Measurements from ENCODE around the gene MAF.

The MAF gene

DNA sequence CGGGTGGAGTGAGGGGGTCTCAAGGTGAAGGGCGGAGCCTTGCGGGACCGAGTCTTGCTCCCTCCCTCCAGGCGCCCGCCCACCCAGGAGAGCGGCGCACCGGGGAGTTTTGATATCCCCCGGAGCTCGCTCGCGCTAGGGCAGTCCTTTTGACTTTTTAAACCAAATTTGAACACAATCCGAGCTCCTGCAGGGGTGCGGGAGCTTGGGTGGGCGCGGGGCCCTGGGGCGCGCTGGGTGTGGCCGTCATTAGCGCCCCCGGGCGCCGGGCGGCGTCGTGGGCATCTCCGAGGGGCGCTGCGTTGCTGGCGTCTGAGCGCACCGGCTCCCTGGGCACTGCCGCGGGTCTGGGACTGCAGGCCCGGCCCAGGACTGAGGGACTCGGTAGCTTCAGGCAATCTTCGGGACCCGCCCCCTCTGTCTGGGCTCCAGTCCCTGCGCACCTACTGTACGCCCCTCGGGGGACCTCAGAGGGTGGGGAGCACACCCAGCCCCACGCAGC is 10.9 kb downstream of the MAF start:
- DNase-seq (ENCODE audit: low read depth in 3 of 3), result no peak

DNA sequence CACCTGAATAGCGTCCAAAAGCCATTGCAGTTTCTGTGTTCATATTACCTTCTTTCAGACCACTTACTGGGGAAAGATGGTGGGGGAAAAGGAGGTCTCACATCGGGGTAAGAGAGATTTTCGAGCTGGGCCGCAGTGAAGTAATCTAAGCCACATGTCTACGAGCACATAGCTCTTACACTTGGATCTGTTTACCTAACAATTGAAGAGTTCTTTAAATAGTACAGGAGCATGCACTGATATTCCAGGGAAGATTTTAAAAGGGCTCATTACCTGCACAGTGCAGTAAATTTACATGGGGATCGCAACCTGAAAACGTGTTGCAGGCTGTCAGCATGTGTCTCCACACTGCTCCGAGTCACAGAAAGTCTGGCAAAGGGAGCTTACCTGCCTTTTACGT is 12.6 kb downstream of the MAF start:
- no peak for DNase-seq (ENCODE audit: low read depth in 3 of 3)

DNA sequence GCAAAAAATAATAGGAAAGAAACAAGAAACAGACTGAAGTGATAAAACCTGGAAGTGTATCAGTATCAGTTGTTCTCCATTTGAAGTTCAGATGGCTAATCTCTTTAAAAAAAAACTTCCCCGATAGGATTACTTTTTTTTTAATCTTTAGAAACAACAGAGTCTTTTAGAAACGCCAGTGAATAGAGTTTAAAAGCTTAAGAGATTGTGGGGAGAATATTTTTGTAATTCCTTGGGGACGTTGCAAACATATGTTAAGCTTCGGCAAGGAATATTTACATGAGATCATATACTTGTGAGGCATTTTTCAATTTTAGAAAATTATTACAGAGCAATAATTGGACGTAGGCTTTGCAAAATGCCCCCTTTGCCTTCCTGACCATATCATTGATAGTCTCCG is 13.2 kb downstream of the MAF start:
- no peak for DNase-seq (ENCODE audit: low read depth in 3 of 3)

DNA sequence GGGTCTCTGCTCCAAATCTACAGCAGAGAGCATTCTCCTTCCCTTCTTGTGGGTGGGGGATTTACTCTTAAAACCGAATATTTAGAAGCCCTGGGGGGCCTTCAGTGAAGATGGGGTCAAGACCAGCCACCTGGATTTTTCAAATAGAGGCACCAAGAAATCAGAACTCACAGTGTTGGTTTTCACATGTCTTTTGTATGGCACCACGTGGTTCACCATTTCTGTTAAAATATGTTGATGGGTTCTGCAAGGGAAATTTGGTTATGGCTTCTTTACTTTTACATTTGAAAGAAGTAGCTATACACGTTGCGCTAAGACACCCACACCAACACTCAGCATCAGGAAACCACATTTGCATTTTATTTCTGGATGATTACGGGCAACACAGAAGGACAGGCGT is 17.7 kb downstream of the MAF start:
- DNase-seq (ENCODE audit: low read depth in 3 of 3), result no peak

DNA sequence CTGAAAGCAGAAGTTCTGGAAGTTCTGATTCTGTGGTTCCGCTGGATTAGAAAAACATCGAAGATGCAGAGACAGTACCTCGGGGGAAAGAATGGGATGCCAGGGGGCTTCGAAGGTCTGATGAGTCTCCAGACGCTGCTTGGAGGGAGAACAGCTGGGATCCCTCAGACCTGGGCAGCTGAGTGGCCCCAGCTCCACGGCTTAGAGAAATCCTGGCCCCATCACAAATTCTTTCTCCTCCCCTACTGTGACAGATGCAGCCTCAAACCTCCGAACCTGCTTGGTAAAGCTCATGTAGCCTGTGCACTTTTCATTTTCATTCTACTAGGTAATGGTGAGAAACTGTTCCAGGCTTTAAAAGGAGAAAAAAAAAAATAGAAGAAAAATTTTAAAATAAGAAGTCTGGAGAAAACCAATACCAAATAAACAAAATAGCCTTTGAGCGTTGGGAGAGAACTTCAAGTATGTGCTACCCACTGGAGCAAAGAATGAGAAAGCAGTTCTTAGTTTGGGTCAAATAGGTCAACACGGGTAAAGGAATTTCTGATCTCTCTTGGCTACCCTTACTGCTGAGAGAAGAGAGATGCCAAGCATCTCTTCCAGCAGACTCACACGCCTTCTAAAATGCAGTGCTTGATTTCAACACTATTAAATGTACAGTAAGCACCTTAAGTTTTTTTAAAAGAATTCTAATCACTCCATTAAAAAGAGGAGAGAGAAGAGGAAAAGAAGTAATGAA is 19.9 kb downstream of the MAF start:
- no peak for DNase-seq (ENCODE audit: low read depth in 3 of 3)

DNA sequence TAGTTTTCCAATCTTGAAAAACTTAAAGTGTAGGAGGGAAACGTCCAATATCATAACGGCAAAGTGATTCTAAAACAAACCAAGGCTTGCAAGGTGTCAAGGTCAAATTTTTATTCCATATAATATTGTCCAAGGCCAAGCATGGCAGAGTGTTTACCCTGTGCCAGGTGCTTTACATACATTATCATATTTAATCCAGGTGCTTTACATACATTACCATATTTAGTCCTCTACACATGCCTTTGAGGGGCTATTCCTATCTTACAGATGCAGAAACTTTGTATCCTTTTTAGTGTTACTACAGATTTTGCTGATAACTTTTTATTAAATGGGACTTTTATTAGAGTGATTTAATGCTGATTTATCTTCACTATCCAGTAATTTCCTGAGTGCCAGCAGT is 23.9 kb downstream of the MAF start:
- no peak for DNase-seq (ENCODE audit: low read depth in 3 of 3)

DNA sequence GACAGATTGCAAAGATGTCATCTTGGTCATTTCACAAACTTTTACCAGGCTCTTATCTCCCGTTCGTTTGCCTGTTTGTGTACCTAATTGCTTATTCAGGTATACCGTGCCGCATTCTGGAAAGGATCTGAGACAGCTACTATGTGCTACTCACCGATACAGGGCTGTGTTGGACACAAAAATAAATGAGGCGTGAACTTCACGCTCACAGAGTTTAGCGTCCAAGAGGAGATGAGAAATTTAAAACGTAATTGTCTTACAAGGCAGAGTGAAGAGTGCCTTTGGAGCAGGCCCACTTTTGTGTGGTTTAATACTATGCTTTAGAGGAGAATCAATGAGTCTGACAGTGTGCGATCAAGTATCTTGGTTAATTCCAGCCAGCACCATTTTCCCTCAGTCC is 26.7 kb downstream of the MAF start:
- no peak for DNase-seq (ENCODE audit: low read depth in 3 of 3)

DNA sequence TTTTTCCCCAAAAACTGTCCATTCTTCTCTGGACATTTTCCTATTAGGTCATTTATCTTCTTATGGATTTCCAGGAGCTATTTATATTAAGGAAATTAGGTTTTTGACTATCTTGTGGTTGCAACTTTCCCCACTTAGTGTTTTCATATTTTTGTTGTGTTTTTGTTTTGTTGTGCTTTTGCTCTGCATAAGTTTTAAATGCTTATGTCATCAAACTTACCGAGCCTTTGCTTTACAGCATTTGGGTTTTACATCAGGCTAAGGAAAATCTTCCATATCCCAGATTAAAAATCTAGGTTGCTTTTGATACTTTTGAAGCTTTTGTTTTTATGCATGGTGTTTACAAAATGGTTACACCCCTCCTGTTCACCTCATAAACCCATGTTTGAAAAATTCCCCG is 27.5 kb downstream of the MAF start:
- DNase-seq (ENCODE audit: low read depth in 3 of 3), result no peak

DNA sequence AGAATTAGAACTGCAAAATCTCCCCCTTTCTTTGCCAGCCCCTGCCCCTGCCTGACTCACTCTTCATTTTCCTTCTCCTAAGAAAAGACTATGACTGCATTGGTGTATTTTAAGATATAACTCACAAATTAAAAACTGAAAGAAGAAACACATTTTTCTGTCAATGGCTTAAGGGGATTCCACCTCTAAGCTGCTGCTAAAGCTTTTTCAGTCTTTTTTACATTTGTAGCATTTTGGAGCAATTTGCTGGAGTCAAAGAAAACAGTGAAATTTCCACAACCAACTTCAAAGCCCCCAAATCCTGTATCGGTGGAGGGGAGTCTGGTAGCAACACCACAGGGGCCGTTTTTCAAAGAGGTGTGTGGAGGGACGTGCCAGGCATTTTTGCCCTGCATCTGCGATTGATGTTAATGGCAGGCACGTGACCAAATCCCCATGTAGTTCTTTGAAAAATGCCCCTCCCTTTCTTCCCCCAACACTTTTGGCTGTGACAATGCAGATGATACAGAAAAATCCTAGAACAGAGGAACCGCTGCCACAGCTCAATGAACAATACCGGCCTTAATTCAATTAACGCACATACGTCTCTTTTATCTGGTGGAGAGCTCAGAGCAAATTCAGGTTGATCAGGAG is 28.5 kb downstream of the MAF start:
- DNase-seq (ENCODE audit: low read depth in 3 of 3), result no peak

DNA sequence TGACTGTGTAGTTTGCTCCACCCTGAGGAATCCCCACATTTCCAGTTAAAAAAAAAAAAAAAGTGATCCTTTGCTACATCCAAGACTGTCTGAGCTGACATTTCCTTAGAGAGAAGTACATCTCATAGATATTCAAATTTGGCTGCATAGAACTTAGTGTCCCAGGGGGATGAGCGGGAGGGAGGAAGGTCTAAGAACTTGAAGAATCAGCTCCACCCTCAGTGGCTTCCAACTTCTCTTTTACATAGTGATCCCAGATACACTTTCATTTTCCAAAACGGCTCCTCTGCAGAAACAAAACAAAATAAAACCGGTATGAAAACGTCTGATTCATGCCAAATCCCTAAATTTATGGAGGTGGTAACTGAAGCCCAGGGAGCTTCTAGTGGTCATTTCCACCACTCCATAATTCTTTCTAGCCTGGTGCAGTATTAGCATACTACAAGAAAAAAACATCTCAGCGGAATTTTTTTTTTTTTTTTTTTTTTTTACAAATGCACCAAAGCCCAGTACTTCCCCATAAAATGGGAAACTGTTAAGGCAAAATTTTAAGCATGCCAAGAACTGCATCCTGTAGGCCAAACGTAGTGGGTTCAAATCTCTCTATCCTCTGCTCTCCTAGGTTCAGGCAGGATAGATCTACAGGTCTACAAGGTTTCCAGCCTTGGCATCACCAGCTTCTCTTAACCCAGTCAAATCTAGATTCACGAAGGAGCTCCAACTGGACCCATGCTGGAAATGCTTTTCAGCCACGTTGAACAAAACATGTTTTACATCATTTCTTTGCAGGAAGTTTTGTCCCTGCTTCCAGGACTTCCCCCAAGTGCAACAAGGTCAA is 29.3 kb downstream of the MAF start:
- DNase-seq (ENCODE audit: low read depth in 3 of 3), result no peak

DNA sequence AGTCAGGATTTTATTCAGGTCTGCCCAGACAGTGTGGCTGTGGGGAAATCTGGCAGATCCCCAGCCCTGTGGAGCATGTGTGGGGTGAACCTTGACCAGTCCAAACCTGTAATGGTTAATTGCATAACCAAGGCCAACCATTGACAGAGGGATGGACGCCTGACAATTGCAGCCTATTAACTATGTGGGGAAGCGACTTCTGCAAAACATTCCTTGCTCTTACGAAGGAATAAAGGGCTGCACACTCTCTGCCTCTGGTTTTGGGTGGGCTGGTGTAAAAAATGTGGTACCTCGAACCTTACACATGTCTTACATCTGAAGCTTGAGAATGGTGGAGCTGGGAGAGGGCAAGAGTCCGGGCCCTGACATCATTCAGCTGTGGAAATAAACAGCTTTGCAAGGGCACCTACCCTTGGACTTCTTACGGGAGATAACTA is 35.8 kb downstream of the MAF start:
- DNase-seq (ENCODE audit: low read depth in 3 of 3), result no peak

DNA sequence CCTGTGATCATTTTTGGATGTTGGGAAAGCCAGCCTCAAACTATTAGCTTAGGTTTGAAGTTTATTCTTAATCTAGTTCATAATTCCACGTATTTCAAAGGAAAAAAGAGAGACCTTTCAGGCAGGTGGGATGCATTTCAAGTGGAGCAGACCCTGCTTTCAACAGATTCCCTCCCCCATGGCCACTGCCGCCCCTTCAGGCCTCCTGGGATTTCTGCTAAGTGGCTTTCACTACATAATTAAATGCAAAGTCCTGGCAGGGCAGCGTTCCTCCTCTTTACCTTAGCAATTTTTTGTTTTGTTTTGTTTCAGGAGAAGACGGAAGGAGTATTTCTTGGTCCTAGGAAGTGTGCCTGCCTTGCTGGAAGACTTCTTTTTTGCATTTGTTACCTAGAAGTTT is 36.6 kb downstream of the MAF start:
- no peak for DNase-seq (ENCODE audit: low read depth in 3 of 3)

DNA sequence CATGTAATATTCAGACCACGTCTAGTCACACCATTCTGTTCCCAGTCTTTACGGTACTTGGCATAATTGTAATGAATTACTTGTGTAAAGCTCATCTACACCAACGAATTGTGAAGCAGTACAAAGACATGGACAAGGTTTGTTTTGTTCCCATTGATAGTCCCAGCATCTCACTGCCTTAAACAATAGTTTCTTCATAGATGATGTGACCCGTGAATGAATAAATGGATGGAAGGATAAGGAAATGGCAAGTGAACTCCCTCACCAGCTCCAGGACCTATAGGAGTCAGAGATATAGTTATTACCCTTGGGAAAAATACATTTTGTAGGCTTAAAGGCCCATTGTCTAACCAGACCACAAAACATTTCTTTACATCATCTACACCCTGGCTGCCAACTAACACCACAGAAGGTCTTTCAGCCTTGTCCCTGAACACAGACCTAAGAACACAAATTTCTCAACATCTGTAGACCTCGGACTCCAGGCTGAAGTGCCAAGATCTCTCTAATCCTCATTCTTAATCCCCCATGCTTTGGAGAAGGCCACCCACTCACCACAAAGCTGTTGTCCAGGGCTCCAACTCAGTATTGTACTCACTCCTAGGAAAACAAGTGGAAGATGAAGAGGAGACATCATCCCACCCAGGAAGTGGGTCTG is 38.2 kb downstream of the MAF start:
- DNase-seq (ENCODE audit: low read depth in 3 of 3), result no peak

DNA sequence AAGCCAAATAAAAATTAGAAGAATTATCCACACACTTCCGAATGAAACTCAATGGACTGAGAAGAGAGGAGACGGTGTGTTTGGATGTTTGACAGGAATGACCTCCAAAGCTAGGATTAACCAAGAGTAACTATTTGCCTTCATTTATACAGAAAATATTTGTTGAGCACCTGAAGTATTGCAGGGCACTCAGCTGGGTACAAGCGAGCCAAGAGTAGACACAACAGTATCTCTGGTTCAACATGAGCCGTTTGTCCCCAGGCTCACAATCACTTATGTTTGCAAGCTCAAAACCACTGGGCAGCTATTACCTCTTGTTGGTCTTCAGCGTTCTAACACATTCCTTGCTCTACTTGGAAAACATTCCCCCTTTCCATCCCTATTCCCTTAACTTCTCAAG is 38.8 kb downstream of the MAF start:
- no peak for DNase-seq (ENCODE audit: low read depth in 3 of 3)

DNA sequence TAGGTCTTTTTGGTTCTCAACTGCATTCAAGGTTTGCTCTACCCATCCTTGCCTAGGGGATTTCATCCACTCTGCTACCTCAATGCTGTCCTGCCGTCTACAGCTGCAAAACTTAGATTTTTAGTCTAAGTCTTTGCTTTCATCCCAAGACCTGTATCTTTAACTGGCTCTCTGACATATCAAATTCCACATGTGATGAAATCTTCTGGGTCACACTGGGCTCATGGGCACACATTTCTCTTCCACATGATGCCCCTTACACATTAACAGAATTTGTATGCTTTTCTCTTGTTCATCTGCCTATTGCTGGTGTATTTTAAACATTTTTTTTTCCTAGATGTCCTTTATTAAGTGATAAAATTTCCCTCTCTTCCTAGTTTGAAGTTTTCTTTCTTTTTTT is 39.6 kb downstream of the MAF start:
- no peak for DNase-seq (ENCODE audit: low read depth in 3 of 3)

DNA sequence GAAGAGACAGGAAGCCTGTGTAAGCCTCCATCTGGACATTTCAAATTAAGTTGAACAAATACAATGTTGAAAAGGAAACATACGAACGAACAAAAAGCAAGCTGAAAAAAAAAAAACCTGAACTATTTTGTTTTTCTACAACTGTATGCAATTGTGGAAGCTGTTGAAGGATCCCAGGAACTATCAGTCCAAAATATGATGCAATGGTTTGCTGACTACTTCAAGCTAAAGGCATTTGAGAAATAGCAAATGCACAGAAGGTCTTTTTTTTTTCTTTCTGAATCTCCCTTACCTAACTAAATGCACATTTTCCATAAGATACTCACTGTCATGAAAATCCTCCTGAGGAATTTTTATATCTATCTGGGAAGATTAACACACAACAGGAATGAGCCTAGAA is 40.2 kb downstream of the MAF start:
- no peak for DNase-seq (ENCODE audit: low read depth in 3 of 3)

DNA sequence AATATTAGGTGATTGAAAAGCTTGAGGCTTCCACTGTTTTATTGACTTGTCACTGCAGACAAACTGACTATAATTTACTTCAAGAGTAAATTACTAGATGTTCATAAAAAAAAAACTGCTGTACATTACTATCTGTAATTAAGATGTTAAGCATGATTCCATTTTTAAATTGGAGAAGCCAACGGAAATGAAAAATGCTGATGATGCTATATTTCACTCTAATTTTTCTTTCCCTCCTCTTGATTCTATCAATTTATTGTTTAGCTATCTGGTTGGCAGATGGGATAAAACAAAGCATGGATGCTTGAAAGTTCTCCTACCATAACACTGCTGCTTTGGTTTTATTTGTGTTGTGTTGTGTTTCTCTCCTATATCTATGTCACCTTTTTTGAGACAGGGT is 41.0 kb downstream of the MAF start:
- no peak for DNase-seq (ENCODE audit: low read depth in 3 of 3)

DNA sequence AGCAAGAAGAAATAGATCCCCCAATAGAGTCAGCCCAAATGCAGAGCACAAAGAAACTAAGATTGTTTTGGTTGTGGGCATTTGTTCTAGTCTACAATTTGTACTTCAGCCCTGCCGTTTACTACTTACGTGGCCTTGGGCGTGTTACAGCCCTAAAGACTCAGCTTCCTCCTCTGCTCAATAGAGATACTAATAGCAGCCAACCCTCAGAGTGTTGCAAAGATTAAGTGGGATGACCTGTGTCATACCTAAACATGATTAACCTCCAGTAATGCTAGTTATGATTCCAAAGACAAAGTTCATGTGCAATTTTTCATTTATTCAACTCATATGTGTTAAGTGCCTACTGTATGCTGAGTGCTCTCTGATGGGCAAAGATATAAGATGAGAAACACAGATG is 43.1 kb downstream of the MAF start:
- DNase-seq (ENCODE audit: low read depth in 3 of 3), result no peak

DNA sequence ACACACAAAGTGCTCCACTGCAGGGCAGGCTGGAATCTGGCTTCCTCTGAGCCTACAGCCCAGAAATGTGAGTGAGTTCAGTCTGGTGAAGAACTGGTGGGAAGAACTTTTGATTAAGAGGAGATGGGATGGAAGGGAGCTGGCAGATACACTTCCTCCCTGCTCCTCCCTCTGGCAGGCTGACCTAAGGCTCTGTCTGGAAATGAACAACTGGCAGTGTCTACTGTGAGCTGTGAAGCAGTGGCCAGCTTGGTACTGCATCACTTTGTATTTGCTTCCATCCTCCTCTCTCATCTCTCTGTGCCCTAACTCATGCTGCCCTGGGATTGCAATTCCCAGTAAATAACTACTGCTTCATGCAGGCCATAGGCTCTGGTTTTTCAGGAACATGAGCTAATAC is 45.6 kb downstream of the MAF start:
- DNase-seq (ENCODE audit: low read depth in 3 of 3), result no peak

DNA sequence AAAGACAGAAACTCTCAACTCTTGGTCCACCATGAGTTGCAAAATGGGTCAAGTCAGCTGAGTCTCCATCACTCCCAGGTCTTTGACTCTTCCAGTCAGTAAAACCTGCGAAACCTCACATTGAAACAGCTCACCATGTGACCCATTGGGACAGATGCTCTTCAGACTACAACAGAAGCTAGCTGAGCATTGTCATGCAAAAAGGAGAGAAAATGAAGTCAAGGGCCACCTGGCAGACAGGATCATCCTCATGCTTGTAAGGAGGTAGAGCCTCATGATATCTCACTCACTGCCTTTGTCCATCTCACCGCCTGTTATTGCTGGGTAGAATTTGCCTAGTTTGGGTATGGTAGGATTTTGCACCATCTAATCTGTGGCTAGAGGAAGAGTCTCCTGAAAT is 50.2 kb downstream of the MAF start:
- DNase-seq (ENCODE audit: low read depth in 3 of 3), result no peak

DNA sequence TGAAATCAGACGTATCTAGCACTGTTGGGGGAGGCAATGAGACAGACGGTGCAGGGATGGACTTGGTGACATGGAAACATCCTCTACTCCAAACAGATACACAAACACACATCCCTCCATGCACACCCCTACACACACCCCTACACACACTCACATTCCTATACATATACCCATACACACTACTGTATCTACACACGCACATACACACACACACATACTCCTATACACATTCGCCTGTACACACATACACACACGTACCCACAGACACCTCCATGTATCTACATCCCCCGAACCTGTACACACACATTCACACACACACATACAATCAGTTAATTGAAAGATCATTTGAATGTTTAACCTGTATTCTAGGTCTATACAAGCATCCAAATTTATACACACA is 53.5 kb downstream of the MAF start:
- no peak for DNase-seq (ENCODE audit: low read depth in 3 of 3)
